GM21367 (cell line): ENCODE data around the gene TCAP.

Experiments used
- ATAC-seq: cut with Tn5 transposase; IDR thresholded peaks from one replicate; pipeline ENCODE4 v1.9.1; 2021; ENCODE audit not compliant: unreplicated experiment

The TCAP gene

GRCh38 chr17:39666231-39666600 lies 1.1 kb downstream of the TCAP start:
- no peak for ATAC-seq

- ATAC-seq, result no peak
Measured at GRCh38 chr17:39666601-39667261, 1.6 kb downstream of the TCAP start.

GRCh38 chr17:39667262-39667944 lies 2.3 kb downstream of the TCAP start:
- no peak for ATAC-seq

GRCh38 chr17:39667945-39668924 lies 3.1 kb downstream of the TCAP start, which contains the start of gene PNMT:
Gene PNMT (plus strand): TSS chr17:39668453. CDS start chr17:39668476, 23 bp downstream.
- no peak for ATAC-seq

- no peak for ATAC-seq
Measured at GRCh38 chr17:39669897-39670735, 5.0 kb downstream of the TCAP start.

GRCh38 chr17:39670746-39671145 lies 5.6 kb downstream of the TCAP start:
- no peak for ATAC-seq

- ATAC-seq, result no peak
Measured at GRCh38 chr17:39671651-39672521, 6.7 kb downstream of the TCAP start.

- ATAC-seq, result no peak
Measured at GRCh38 chr17:39672522-39673334, 7.6 kb downstream of the TCAP start.

GRCh38 chr17:39673335-39674081 lies 8.4 kb downstream of the TCAP start:
- ATAC-seq, result no peak

- no peak for ATAC-seq
Measured at GRCh38 chr17:39674179-39674578, 9.0 kb downstream of the TCAP start.

GRCh38 chr17:39674702-39675389 lies 9.7 kb downstream of the TCAP start:
- ATAC-seq, result no peak

- ATAC-seq, result no peak
Measured at GRCh38 chr17:39675390-39676082, 10.4 kb downstream of the TCAP start.

GRCh38 chr17:39676198-39676819 lies 11.2 kb downstream of the TCAP start:
- ATAC-seq, result no peak

GRCh38 chr17:39677072-39677471 lies 11.9 kb downstream of the TCAP start:
- ATAC-seq, result no peak

GRCh38 chr17:39677542-39678339 lies 12.6 kb downstream of the TCAP start:
- ATAC-seq, result no peak
